Cerebellar nuclear complex (tissue), 1 donor: ENCODE results near the gene HOXB5.

Experiments
- DNase-seq, 2 experiments: peaks; one replicate each; lab custom pipeline; 2025; lab: John Stamatoyannopoulos, UW

The HOXB5 gene

GRCh38 chr17:48593126-48593829 is at the start of gene HOXB5:
Gene HOXB5, minus strand, starts transcription at chr17:48593779. Its CDS starts 97 bp downstream, at chr17:48593682.
- no peak for DNase-seq

- DNase-seq = no peak
Measured at GRCh38 chr17:48642843-48643696, 49.5 kb upstream of the HOXB5 start.

- DNase-seq = no peak
Measured at GRCh38 chr17:48642059-48642842, 48.7 kb upstream of the HOXB5 start.

GRCh38 chr17:48641541-48642058 is 48.0 kb upstream of the HOXB5 start:
- no peak for DNase-seq

- no peak for DNase-seq
Measured at GRCh38 chr17:48640858-48641180, 47.2 kb upstream of the HOXB5 start.

- no peak for DNase-seq
Measured at GRCh38 chr17:48639982-48640857, 46.6 kb upstream of the HOXB5 start.

- no peak for DNase-seq
Measured at GRCh38 chr17:48639136-48639535, 45.6 kb upstream of the HOXB5 start.

GRCh38 chr17:48637323-48638260 is 44.0 kb upstream of the HOXB5 start:
- no peak for DNase-seq

- no peak for DNase-seq
Measured at GRCh38 chr17:48636177-48637018, 42.8 kb upstream of the HOXB5 start.

- DNase-seq = no peak
Measured at GRCh38 chr17:48634493-48635208, 41.1 kb upstream of the HOXB5 start.

GRCh38 chr17:48633266-48633677 is 39.7 kb upstream of the HOXB5 start:
- DNase-seq = no peak

GRCh38 chr17:48632579-48633265 is 39.1 kb upstream of the HOXB5 start:
- DNase-seq = no peak

GRCh38 chr17:48631693-48632578 is 38.4 kb upstream of the HOXB5 start:
- DNase-seq = no peak

- DNase-seq = no peak
Measured at GRCh38 chr17:48630925-48631692, 37.5 kb upstream of the HOXB5 start.

GRCh38 chr17:48630009-48630924 is 36.7 kb upstream of the HOXB5 start:
- DNase-seq = no peak
